Measurements from ENCODE around the gene GAS6. TPM values are rescaled to one million over a fixed set of nuclear protein-coding genes. Genes with fewer than 3 reads are reported as not detected.

The GAS6 gene
- total and polyA plus RNA-seq, 7 experiments from 2014 or later = 0.38 to 5.5 (median 3.0) TPM; not detected in 1

GRCh38 chr13:113820813-113821651, 42.8 kb downstream of the GAS6 start:
- Histone ChIP-seq H3K4me1 (ENCODE audit: control insufficient read depth in 2 of 2, insufficient read depth in 2 of 2, low read length in 2 of 2) (peaks cover 7 to 10% of the 10 kb centered on the region in 2 donors), H3K4me3 (ENCODE audit: low read length) (no peak overlapping the region), H3K9me3 (ENCODE audit: control insufficient read depth in 2 of 3, low read length in 3 of 3) (no peaks in the 10 kb centered on the region), H3K27me3 (ENCODE audit: control insufficient read depth in 2 of 2, insufficient read depth in 2 of 2, low read length in 2 of 2) (no peaks in the 10 kb centered on the region), H3K27ac (ENCODE audit: low read depth, low read length) (no peak overlapping the region), H3K36me3 (ENCODE audit: control insufficient read depth in 2 of 3, insufficient read depth in 3 of 3, low read length in 3 of 3) (peaks cover 0 to 16% (median 0%) of the 10 kb centered on the region in 3 experiments)
- peaks cover 0 to 6% (median 4%) of the 10 kb centered on the region in 5 donors for H3K36me3 Mint-ChIP-seq
- ChIA-PET CTCF (no interaction called here), POLR2A (no interaction called here)
- H3K4me1 Mint-ChIP-seq = peaks cover 10 to 19% (median 14%) of the 10 kb centered on the region in 7 donors
- no peak overlapping the region for H3K27ac Mint-ChIP-seq
- no peaks in the 10 kb centered on the region for H3K27me3 Mint-ChIP-seq
- intact Hi-C loops (cut with micrococcal nuclease) = no loop called here
- H3K4me3 Mint-ChIP-seq = no peak overlapping the region
- ATAC-seq (no peak), DNase-seq (no peak)
- peaks cover 0 to 1% (median 0%) of the 10 kb centered on the region in 11 donors for H3K9me3 Mint-ChIP-seq

- ChIA-PET CTCF (interaction anchor here (0.7 to 1.3 kb wide), 2 partner anchors 196 to 292 kb away, joined by 4 read pairs; no protein-coding TSS in a partner anchor), POLR2A (no interaction called here)
- DNase-seq (no peak), ATAC-seq (no peak)
- Histone ChIP-seq H3K27ac (ENCODE audit: low read depth, low read length) (no peak overlapping the region), H3K4me3 (ENCODE audit: low read length) (no peak overlapping the region), H3K36me3 (ENCODE audit: control insufficient read depth in 2 of 3, insufficient read depth in 3 of 3, low read length in 3 of 3) (peaks cover 0 to 16% (median 0%) of the 10 kb centered on the region in 3 experiments), H3K4me1 (ENCODE audit: control insufficient read depth in 2 of 2, insufficient read depth in 2 of 2, low read length in 2 of 2) (peaks cover 10 to 11% of the 10 kb centered on the region in 2 donors), H3K9me3 (ENCODE audit: control insufficient read depth in 2 of 3, low read length in 3 of 3) (no peaks in the 10 kb centered on the region), H3K27me3 (ENCODE audit: control insufficient read depth in 2 of 2, insufficient read depth in 2 of 2, low read length in 2 of 2) (no peaks in the 10 kb centered on the region)
- peaks cover 13 to 28% (median 22%) of the 10 kb centered on the region in 7 donors for H3K4me1 Mint-ChIP-seq
- intact Hi-C loops (cut with micrococcal nuclease) = loop anchor here (5.0 to 10.0 kb wide), 5 partner anchors 42 to 668 kb away; partner anchors contain the start of genes GAS6 (in 1 of the 2) and RASA3 (in 1 of the 2)
- H3K36me3 Mint-ChIP-seq = peaks cover 0 to 14% (median 0%) of the 10 kb centered on the region in 5 donors
- H3K27me3 Mint-ChIP-seq = peaks cover 0 to 3% (median 0%) of the 10 kb centered on the region in 5 donors
- H3K4me3 Mint-ChIP-seq = no peak overlapping the region
- no peak overlapping the region for H3K27ac Mint-ChIP-seq
- peaks cover 0 to 1% (median 0%) of the 10 kb centered on the region in 11 donors for H3K9me3 Mint-ChIP-seq
Observed at GRCh38 chr13:113819731-113820715, 43.9 kb downstream of the GAS6 start.

- no peak for DNase-seq
- peaks cover 0 to 15% (median 0%) of the 10 kb centered on the region in 5 donors for H3K36me3 Mint-ChIP-seq
- no peak overlapping the region for H3K27ac Mint-ChIP-seq
- no peak for ATAC-seq
- peaks cover 13 to 30% (median 23%) of the 10 kb centered on the region in 7 donors for H3K4me1 Mint-ChIP-seq
- Histone ChIP-seq H3K27ac (ENCODE audit: low read depth, low read length) (no peak overlapping the region), H3K36me3 (ENCODE audit: control insufficient read depth in 2 of 3, insufficient read depth in 3 of 3, low read length in 3 of 3) (peaks cover 0 to 16% (median 0%) of the 10 kb centered on the region in 3 experiments), H3K4me3 (ENCODE audit: low read length) (no peak overlapping the region), H3K9me3 (ENCODE audit: control insufficient read depth in 2 of 3, low read length in 3 of 3) (no peaks in the 10 kb centered on the region), H3K4me1 (ENCODE audit: control insufficient read depth in 2 of 2, insufficient read depth in 2 of 2, low read length in 2 of 2) (peaks cover 10 to 11% of the 10 kb centered on the region in 2 donors), H3K27me3 (ENCODE audit: control insufficient read depth in 2 of 2, insufficient read depth in 2 of 2, low read length in 2 of 2) (no peaks in the 10 kb centered on the region)
- H3K9me3 Mint-ChIP-seq = peaks cover 0 to 1% (median 0%) of the 10 kb centered on the region in 11 donors
- H3K27me3 Mint-ChIP-seq = peaks cover 0 to 3% (median 0%) of the 10 kb centered on the region in 5 donors
- H3K4me3 Mint-ChIP-seq = no peak overlapping the region
- ChIA-PET CTCF (interaction anchor here (0.7 to 1.3 kb wide), 2 partner anchors 197 to 292 kb away, joined by 4 read pairs; no protein-coding TSS in a partner anchor), POLR2A (no interaction called here)
- intact Hi-C loops (cut with micrococcal nuclease) = loop anchor here (5.0 to 10.0 kb wide), 5 partner anchors 43 to 667 kb away; partner anchors contain the start of genes GAS6 (in 1 of the 2) and RASA3 (in 1 of the 2)
Observed at GRCh38 chr13:113819341-113819730, 44.5 kb downstream of the GAS6 start.

GRCh38 chr13:113818700-113819295, 45.1 kb downstream of the GAS6 start:
- intact Hi-C loops (cut with micrococcal nuclease) = loop anchor here (5.0 to 10.0 kb wide), 5 partner anchors 44 to 666 kb away; partner anchors contain the start of genes GAS6 (in 1 of the 2) and RASA3 (in 1 of the 2)
- Histone ChIP-seq H3K4me1 (ENCODE audit: control insufficient read depth in 2 of 2, insufficient read depth in 2 of 2, low read length in 2 of 2) (peaks cover 10 to 11% of the 10 kb centered on the region in 2 donors), H3K9me3 (ENCODE audit: control insufficient read depth in 2 of 3, low read length in 3 of 3) (no peaks in the 10 kb centered on the region), H3K27me3 (ENCODE audit: control insufficient read depth in 2 of 2, insufficient read depth in 2 of 2, low read length in 2 of 2) (no peaks in the 10 kb centered on the region), H3K27ac (ENCODE audit: low read depth, low read length) (no peak overlapping the region), H3K36me3 (ENCODE audit: control insufficient read depth in 2 of 3, insufficient read depth in 3 of 3, low read length in 3 of 3) (peaks cover 0 to 16% (median 0%) of the 10 kb centered on the region in 3 experiments), H3K4me3 (ENCODE audit: low read length) (no peak overlapping the region)
- CTCF ChIA-PET = interaction anchor here (1.3 kb wide), 1 partner anchor 293 kb away, joined by 4 read pairs; no protein-coding TSS in a partner anchor
- POLR2A ChIA-PET = no interaction called here
- peaks cover 13 to 30% (median 23%) of the 10 kb centered on the region in 7 donors for H3K4me1 Mint-ChIP-seq
- DNase-seq = no peak
- H3K9me3 Mint-ChIP-seq = peaks cover 0 to 1% (median 0%) of the 10 kb centered on the region in 11 donors
- ATAC-seq = no peak
- peaks cover 0 to 15% (median 0%) of the 10 kb centered on the region in 5 donors for H3K36me3 Mint-ChIP-seq
- peaks cover 0 to 3% (median 0%) of the 10 kb centered on the region in 5 donors for H3K27me3 Mint-ChIP-seq
- no peak overlapping the region for H3K4me3 Mint-ChIP-seq
- H3K27ac Mint-ChIP-seq = no peak overlapping the region

GRCh38 chr13:113817860-113818691, 45.8 kb downstream of the GAS6 start:
- peaks cover 10 to 11% of the 10 kb centered on the region in 2 donors for H3K4me1 ChIP-seq (ENCODE audit: control insufficient read depth in 2 of 2, insufficient read depth in 2 of 2, low read length in 2 of 2)
- DNase-seq = no peak
- H3K4me1 Mint-ChIP-seq = peaks cover 13 to 30% (median 23%) of the 10 kb centered on the region in 7 donors
- no peaks in the 10 kb centered on the region for H3K9me3 ChIP-seq (ENCODE audit: control insufficient read depth in 2 of 3, low read length in 3 of 3)
- H3K4me3 Mint-ChIP-seq = peak overlapping the region in 4 of 10 donors; percentile 47 to 92 (median 75)
- ChIA-PET CTCF (no interaction called here), POLR2A (no interaction called here)
- no peak overlapping the region for H3K27ac ChIP-seq (ENCODE audit: low read depth, low read length)
- H3K9me3 Mint-ChIP-seq = peaks cover 0 to 1% (median 0%) of the 10 kb centered on the region in 11 donors
- no peak overlapping the region for H3K4me3 ChIP-seq (ENCODE audit: low read length)
- peaks cover 0 to 3% (median 0%) of the 10 kb centered on the region in 5 donors for H3K27me3 Mint-ChIP-seq
- H3K36me3 ChIP-seq (ENCODE audit: control insufficient read depth in 2 of 3, insufficient read depth in 3 of 3, low read length in 3 of 3) = peaks cover 0 to 16% (median 0%) of the 10 kb centered on the region in 3 experiments
- H3K36me3 Mint-ChIP-seq = peaks cover 0 to 15% (median 0%) of the 10 kb centered on the region in 5 donors
- ATAC-seq = no peak
- intact Hi-C loops (cut with micrococcal nuclease) = loop anchor here (1.0 to 10.0 kb wide), 12 partner anchors 44 to 666 kb away; partner anchors contain the start of genes CDC16 (in 2 of the 2), GAS6 (in 1 of the 2) and RASA3 (in 1 of the 2)
- no peaks in the 10 kb centered on the region for H3K27me3 ChIP-seq (ENCODE audit: control insufficient read depth in 2 of 2, insufficient read depth in 2 of 2, low read length in 2 of 2)
- peak overlapping the region in 2 of 9 donors; percentile 33 to 62 for H3K27ac Mint-ChIP-seq

Data from naive thymus-derived CD4-positive, alpha-beta T cell (primary cell).